ENCODE results near the gene BHLHA15.
A peak's percentile ranks its signal among the peaks of the same experiment; 100 is the strongest.

The BHLHA15 gene

GRCh38 chr7:98244871-98245270 lies 33.6 kb downstream of the BHLHA15 start:
- no peak for DNase-seq (ENCODE audit: low read depth)

GRCh38 chr7:98248156-98248555 lies 36.9 kb downstream of the BHLHA15 start:
- no peak for DNase-seq (ENCODE audit: low read depth)

GRCh38 chr7:98249106-98249505 lies 37.9 kb downstream of the BHLHA15 start:
- DNase-seq (ENCODE audit: low read depth) = no peak

GRCh38 chr7:98250789-98251188 lies 39.5 kb downstream of the BHLHA15 start:
- no peak for DNase-seq (ENCODE audit: low read depth)

GRCh38 chr7:98251231-98251600 lies 40.0 kb downstream of the BHLHA15 start:
- no peak for DNase-seq (ENCODE audit: low read depth)

- peak; percentile 89 for DNase-seq (ENCODE audit: low read depth)
Observed at GRCh38 chr7:98251601-98252424, 40.6 kb downstream of the BHLHA15 start, which contains the start of gene TECPR1. TECPR1 (minus strand) TSS chr7:98252232; CDS start chr7:98246146, 6,086 bp downstream.

- DNase-seq (ENCODE audit: low read depth) = no peak
Observed at GRCh38 chr7:98252425-98253054, 41.3 kb downstream of the BHLHA15 start.

- DNase-seq (ENCODE audit: low read depth) = no peak
Observed at GRCh38 chr7:98254516-98254915, 43.3 kb downstream of the BHLHA15 start.

GRCh38 chr7:98254951-98255610 lies 43.8 kb downstream of the BHLHA15 start:
- DNase-seq (ENCODE audit: low read depth) = no peak

- DNase-seq (ENCODE audit: low read depth) = no peak
Observed at GRCh38 chr7:98256431-98256830, 45.2 kb downstream of the BHLHA15 start.

- DNase-seq (ENCODE audit: low read depth) = no peak
Observed at GRCh38 chr7:98257701-98258100, 46.5 kb downstream of the BHLHA15 start.
